CD4-positive, alpha-beta T cell (primary cell): Measurements from ENCODE around the gene FAM184B. TPM values are rescaled to one million over a fixed set of nuclear protein-coding genes. Genes with fewer than 3 reads are reported as not detected.

Experiments
- ATAC-seq: fragments of 200-7000 bp; cut with Tn5 transposase; one replicate; pipeline ENCODE4 v1.10.0; 2022; ENCODE audit warnings: mild to moderate bottlenecking; ENCODE audit not compliant: poor library complexity
- CTCF ChIA-PET: fragments of 350-600 bp; sonication (Branson Sonifier 250); formaldehyde crosslinking; loops from one replicate; lab custom pipeline; 2021; ENCODE audit warnings: antibody characterized with exemption, inconsistent platforms; lab: Charles Lee
- POLR2A ChIA-PET: fragments of 350-600 bp; sonication (Branson Sonifier 250); formaldehyde crosslinking; loops from one replicate; lab custom pipeline; 2021; ENCODE audit warnings: antibody characterized with exemption, inconsistent platforms; lab: Charles Lee
- DNase-seq, 14 experiments: peaks; one replicate each; pipeline ENCODE4 v3.0.0-alpha.2; 2013 to 2020; ENCODE audit warnings: mixed read lengths in 2 of 14
- H3K27ac ChIP-seq, 2 donors: one replicate each; pipeline versions ENCODE4 v1.5.1 to v1.7.0; 2013; ENCODE audit warnings: low read length in 2 of 2, low read depth in 1 of 2, mild to moderate bottlenecking in 1 of 2
- H3K27me3 ChIP-seq, 2 experiments: 1 replicate in 1 of 2; 2 replicates in 1 of 2; pipeline versions ENCODE4 v1.6.1 to v1.7.0; 2013; ENCODE audit warnings: low read length in 2 of 2, control low read depth in 1 of 2, mild to moderate bottlenecking in 1 of 2, moderate library complexity in 1 of 2; ENCODE audit not compliant: insufficient read depth in 2 of 2, control insufficient read depth in 1 of 2
- H3K36me3 ChIP-seq: one replicate; pipeline ENCODE4 v1.6.1; 2013; ENCODE audit warnings: low read length, control low read depth; ENCODE audit not compliant: insufficient read depth
- H3K4me1 ChIP-seq: one replicate; pipeline ENCODE4 v1.6.1; 2013; ENCODE audit warnings: low read length, control low read depth; ENCODE audit not compliant: insufficient read depth
- H3K4me3 ChIP-seq: one replicate; pipeline ENCODE4 v1.5.1; 2013; ENCODE audit warnings: mild to moderate bottlenecking, low read length, moderate library complexity
- H3K9me3 ChIP-seq, 2 experiments: 1 replicate in 1 of 2; 2 replicates in 1 of 2; pipeline versions ENCODE4 v1.6.1 to v1.7.0; 2013; ENCODE audit warnings: low read length in 2 of 2, mild to moderate bottlenecking in 2 of 2, control low read depth in 1 of 2, moderate library complexity in 1 of 2; ENCODE audit not compliant: control insufficient read depth in 1 of 2, insufficient read depth in 1 of 2
- H3K27ac Mint-ChIP-seq: one replicate; pipeline ENCODE4 v1.8.0; 2020; ENCODE audit warnings: mixed read lengths
- H3K27me3 Mint-ChIP-seq: one replicate; pipeline ENCODE4 v1.8.0; 2021; ENCODE audit warnings: mixed read lengths
- H3K36me3 Mint-ChIP-seq: one replicate; pipeline ENCODE4 v1.8.0; 2021; ENCODE audit warnings: low read depth, mixed read lengths
- H3K4me1 Mint-ChIP-seq: one replicate; pipeline ENCODE4 v1.8.0; 2021; ENCODE audit warnings: low read depth, mixed read lengths
- H3K4me3 Mint-ChIP-seq: one replicate; pipeline ENCODE4 v1.8.0; 2020; ENCODE audit warnings: mild to moderate bottlenecking, mixed read lengths
- H3K9me3 Mint-ChIP-seq: one replicate; pipeline ENCODE4 v1.8.0; 2020; ENCODE audit warnings: mixed read lengths
- intact Hi-C, 2 experiments: fragments of 100-400 bp; cut with DNase I in 1 of 2; cut with micrococcal nuclease in 1 of 2; formaldehyde crosslinking; loops; one replicate each; pipeline versions ENCODE4 v1.15.1 to v1.9.0; 2023 to 2025; cut with DNase I, micrococcal nuclease
- total RNA-seq, 174 experiments: library from RNA in 2 of 174; stranded (reverse) in 2 of 174; gene quantifications; one replicate each; pipeline ENCODE4 v1.2.3 and lab custom pipeline; 2021 to 2026
- TF ChIP-seq, protein P1 (sequence below): fragments of 200-600 bp; IDR thresholded peaks from one replicate; pipeline ENCODE4 v1.8.0; 2022; ENCODE audit warnings: antibody characterized with exemption, mild to moderate bottlenecking

Gene FAM184B
- total RNA-seq, 2 experiments from 2014 or later, result not detected

DNA sequence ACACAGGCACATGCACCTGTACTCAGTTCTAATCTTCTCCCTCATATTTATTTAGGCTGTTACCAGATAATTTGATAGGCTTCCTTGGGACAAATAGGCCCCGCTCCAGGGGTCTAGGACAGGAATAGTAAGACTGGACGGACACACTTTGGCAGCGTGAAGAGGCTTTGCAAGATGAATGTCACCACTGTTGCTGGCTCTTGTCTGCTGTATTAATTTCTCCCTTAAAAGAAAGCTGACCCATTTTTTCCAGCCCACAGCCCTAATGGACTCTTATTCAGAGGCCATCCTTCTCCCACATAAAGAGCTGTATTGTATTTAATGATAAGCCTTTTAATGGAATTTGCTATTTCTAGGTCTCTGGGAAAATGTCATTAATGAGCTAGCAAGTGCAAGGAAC, 18.0 kb downstream of the FAM184B start:
- ATAC-seq, result no peak
- POLR2A ChIA-PET, result no interaction called here
- CTCF ChIA-PET, result no interaction called here

DNA sequence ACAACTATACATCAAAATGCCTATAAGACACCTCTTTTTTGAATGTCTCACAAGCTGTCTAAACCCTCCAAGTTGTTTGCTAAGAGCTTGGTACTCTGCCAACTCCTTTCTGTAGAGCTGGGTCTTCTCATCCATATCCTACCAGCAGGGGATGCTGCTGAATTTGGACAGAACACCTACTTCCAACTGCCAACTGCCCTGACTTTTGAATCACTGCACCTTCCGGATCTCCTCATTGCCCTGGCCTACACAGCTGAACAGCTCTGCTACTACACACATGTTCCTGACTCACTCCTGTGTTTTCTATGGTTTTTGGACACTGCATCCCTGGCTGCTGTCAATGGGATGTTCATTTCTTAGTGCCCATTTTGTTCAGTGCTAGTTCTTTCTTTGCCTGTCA, 18.7 kb downstream of the FAM184B start:
- ATAC-seq, result no peak
- H3K27me3 Mint-ChIP-seq, result no peaks in the 10 kb centered on the region
- Histone ChIP-seq H3K27me3 (peaks cover 0 to 4% of the 10 kb centered on the region in 2 experiments), H3K36me3 (no peaks in the 10 kb centered on the region), H3K9me3 (peaks cover 0 to 9% of the 10 kb centered on the region in 2 experiments), H3K4me3 (no peak overlapping the region), H3K27ac (no peak overlapping the region), H3K4me1 (no peaks in the 10 kb centered on the region)
- peak in 1 of 14 experiments; percentile 7 for DNase-seq
- no peaks in the 10 kb centered on the region for H3K36me3 Mint-ChIP-seq
- H3K4me1 Mint-ChIP-seq, result peaks cover 7% of the 10 kb centered on the region
- TF ChIP-seq, protein P1, sequence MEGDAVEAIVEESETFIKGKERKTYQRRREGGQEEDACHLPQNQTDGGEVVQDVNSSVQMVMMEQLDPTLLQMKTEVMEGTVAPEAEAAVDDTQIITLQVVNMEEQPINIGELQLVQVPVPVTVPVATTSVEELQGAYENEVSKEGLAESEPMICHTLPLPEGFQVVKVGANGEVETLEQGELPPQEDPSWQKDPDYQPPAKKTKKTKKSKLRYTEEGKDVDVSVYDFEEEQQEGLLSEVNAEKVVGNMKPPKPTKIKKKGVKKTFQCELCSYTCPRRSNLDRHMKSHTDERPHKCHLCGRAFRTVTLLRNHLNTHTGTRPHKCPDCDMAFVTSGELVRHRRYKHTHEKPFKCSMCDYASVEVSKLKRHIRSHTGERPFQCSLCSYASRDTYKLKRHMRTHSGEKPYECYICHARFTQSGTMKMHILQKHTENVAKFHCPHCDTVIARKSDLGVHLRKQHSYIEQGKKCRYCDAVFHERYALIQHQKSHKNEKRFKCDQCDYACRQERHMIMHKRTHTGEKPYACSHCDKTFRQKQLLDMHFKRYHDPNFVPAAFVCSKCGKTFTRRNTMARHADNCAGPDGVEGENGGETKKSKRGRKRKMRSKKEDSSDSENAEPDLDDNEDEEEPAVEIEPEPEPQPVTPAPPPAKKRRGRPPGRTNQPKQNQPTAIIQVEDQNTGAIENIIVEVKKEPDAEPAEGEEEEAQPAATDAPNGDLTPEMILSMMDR, result no peak
- no peak overlapping the region for H3K27ac Mint-ChIP-seq
- ChIA-PET CTCF (no interaction called here), POLR2A (no interaction called here)
- intact Hi-C loops, result no loop called here
- no peak overlapping the region for H3K4me3 Mint-ChIP-seq
- peaks cover 3% of the 10 kb centered on the region for H3K9me3 Mint-ChIP-seq

More for the DNA sequence above, 18.0 kb downstream of the FAM184B start:
- H3K36me3 Mint-ChIP-seq, result no peaks in the 10 kb centered on the region
- no peaks in the 10 kb centered on the region for H3K36me3 ChIP-seq
- intact Hi-C loops, result no loop called here
- TF ChIP-seq, protein P1, result no peak
- peaks cover 0 to 9% of the 10 kb centered on the region in 2 experiments for H3K9me3 ChIP-seq
- H3K4me3 ChIP-seq, result no peak overlapping the region
- peaks cover 3% of the 10 kb centered on the region for H3K9me3 Mint-ChIP-seq
- peaks cover 7% of the 10 kb centered on the region for H3K4me1 Mint-ChIP-seq
- peaks cover 0 to 4% of the 10 kb centered on the region in 2 experiments for H3K27me3 ChIP-seq
- H3K27me3 Mint-ChIP-seq, result no peaks in the 10 kb centered on the region
- no peak overlapping the region for H3K4me3 Mint-ChIP-seq
- no peaks in the 10 kb centered on the region for H3K4me1 ChIP-seq
- no peak overlapping the region for H3K27ac ChIP-seq
- DNase-seq, result no peak
- H3K27ac Mint-ChIP-seq, result no peak overlapping the region

DNA sequence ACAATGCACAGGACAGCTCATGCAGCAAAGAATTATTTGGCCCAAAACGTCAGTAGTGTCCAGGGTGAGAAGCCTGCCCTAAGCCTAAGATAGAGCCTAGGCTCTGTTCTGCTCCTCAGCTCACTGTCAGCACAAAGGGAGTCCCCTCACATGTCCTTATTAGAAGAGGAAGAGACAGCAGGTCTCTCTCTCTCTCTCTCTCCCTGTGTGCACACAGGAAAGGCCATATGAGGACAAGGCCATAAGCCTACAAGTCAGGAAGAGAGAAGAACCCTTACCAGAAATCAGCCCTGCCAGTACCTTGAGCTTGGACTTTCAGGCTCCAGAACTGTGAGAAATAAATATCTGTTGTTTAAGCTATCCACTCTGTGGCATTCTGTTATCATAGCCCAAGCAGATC, 20.4 kb downstream of the FAM184B start:
- no peak for ATAC-seq
- no peaks in the 10 kb centered on the region for H3K36me3 ChIP-seq
- TF ChIP-seq, protein P1, result no peak
- Mint-ChIP-seq H3K27me3 (no peaks in the 10 kb centered on the region), H3K4me1 (peaks cover 6% of the 10 kb centered on the region), H3K27ac (no peak overlapping the region), H3K9me3 (peaks cover 3% of the 10 kb centered on the region), H3K36me3 (no peaks in the 10 kb centered on the region), H3K4me3 (no peak overlapping the region)
- no peaks in the 10 kb centered on the region for H3K4me1 ChIP-seq
- no peak for DNase-seq
- no peaks in the 10 kb centered on the region for H3K9me3 ChIP-seq
- CTCF ChIA-PET, result no interaction called here
- peaks cover 0 to 4% of the 10 kb centered on the region in 2 experiments for H3K27me3 ChIP-seq
- POLR2A ChIA-PET, result no interaction called here
- no peak overlapping the region for H3K27ac ChIP-seq
- no peak overlapping the region for H3K4me3 ChIP-seq
- intact Hi-C loops, result no loop called here
